Measurements from ENCODE around the gene ANXA3. TPM values are rescaled to one million over a fixed set of nuclear protein-coding genes. Genes with fewer than 3 reads are reported as not detected.
"Not testable (repeated sequence)": the region's sequence is repeated elsewhere in the genome, so short reads cannot be mapped to it uniquely, and the experiment has no call there.

ANXA3 gene
- total RNA-seq, 3 donors from 2014 or later: 37.6 to 170 (median 95.7) TPM

DNA sequence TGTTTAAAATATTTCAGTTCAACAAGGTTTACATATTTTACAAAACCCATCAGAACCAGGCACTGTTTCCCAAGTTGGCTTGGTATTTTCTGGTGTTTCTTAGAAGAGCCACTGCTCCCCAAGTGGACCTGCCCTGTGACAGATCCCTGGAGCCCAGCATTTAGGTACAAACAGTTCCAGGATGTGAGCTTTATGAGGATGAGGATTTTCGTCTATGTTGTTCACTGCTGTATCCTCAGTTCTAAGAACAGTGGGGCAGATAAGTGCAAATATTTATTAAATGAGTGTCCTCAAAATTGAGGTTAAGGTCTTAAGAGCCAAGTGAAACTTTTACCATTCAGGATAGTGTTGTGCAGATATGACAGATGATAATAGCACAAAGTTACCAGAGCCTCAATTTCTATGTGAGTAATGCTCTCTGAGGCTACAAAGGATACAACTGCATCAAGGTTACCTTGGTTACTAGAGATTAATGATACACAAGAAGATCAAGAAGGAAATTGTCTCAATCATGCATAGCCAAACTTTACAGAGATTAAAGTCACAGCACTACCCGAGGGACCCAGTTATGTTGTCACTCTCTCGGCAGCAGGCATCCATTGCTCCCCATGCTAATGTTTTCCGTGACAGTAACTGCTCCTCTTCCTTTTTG, 37.5 kb downstream of the ANXA3 start:
- no peak overlapping the region for H3K4me3 ChIP-seq
- intact Hi-C loops (cut with DNase I; ENCODE audit: low total_unique reads): no loop called here

DNA sequence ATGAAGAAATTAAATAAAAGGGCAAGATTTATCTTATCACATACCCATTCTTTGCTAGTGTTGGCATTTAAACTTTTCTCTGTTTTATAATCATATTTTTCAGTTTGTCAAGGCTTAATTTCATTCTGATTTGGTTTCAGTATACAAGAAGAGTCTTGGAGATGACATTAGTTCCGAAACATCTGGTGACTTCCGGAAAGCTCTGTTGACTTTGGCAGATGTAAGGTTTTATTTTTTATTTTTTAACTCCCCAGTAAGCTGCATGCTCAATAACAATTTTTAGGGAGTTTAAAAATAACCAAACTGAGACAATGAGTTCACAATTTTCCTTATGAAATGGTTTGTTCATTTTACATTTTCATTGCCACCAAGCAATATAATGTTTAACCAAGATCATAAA, 39.8 kb downstream of the ANXA3 start:
- Histone ChIP-seq H3K4me1 (no peaks in the 10 kb centered on the region), H3K9me3 (no peaks in the 10 kb centered on the region), H3K27me3 (no peaks in the 10 kb centered on the region), H3K4me3 (no peak overlapping the region), H3K36me3 (no peaks in the 10 kb centered on the region), H3K27ac (no peak overlapping the region)
- intact Hi-C loops (cut with DNase I; ENCODE audit: low total_unique reads): no loop called here
- no peak for TF ChIP-seq POLR2AphosphoS5 (IDR thresholded peaks at IDR 0.05)
- no peak for TF ChIP-seq POLR2A (IDR thresholded peaks at IDR 0.05)
- TF ChIP-seq, protein P1, sequence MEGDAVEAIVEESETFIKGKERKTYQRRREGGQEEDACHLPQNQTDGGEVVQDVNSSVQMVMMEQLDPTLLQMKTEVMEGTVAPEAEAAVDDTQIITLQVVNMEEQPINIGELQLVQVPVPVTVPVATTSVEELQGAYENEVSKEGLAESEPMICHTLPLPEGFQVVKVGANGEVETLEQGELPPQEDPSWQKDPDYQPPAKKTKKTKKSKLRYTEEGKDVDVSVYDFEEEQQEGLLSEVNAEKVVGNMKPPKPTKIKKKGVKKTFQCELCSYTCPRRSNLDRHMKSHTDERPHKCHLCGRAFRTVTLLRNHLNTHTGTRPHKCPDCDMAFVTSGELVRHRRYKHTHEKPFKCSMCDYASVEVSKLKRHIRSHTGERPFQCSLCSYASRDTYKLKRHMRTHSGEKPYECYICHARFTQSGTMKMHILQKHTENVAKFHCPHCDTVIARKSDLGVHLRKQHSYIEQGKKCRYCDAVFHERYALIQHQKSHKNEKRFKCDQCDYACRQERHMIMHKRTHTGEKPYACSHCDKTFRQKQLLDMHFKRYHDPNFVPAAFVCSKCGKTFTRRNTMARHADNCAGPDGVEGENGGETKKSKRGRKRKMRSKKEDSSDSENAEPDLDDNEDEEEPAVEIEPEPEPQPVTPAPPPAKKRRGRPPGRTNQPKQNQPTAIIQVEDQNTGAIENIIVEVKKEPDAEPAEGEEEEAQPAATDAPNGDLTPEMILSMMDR (IDR thresholded peaks at IDR 0.05): no peak
- no peak for DNase-seq (ENCODE audit: low spot score in 2 of 2)

More for the DNA sequence above, 37.5 kb downstream of the ANXA3 start:
- no peak overlapping the region for H3K27ac ChIP-seq
- H3K36me3 ChIP-seq: no peaks in the 10 kb centered on the region
- no peaks in the 10 kb centered on the region for H3K9me3 ChIP-seq
- TF ChIP-seq POLR2AphosphoS5 (IDR thresholded peaks at IDR 0.05): no peak
- TF ChIP-seq, protein P1 (IDR thresholded peaks at IDR 0.05): no peak
- no peak for TF ChIP-seq POLR2A (IDR thresholded peaks at IDR 0.05)
- H3K4me1 ChIP-seq: no peaks in the 10 kb centered on the region
- no peaks in the 10 kb centered on the region for H3K27me3 ChIP-seq
- DNase-seq (ENCODE audit: low spot score in 2 of 2): no peak

DNA sequence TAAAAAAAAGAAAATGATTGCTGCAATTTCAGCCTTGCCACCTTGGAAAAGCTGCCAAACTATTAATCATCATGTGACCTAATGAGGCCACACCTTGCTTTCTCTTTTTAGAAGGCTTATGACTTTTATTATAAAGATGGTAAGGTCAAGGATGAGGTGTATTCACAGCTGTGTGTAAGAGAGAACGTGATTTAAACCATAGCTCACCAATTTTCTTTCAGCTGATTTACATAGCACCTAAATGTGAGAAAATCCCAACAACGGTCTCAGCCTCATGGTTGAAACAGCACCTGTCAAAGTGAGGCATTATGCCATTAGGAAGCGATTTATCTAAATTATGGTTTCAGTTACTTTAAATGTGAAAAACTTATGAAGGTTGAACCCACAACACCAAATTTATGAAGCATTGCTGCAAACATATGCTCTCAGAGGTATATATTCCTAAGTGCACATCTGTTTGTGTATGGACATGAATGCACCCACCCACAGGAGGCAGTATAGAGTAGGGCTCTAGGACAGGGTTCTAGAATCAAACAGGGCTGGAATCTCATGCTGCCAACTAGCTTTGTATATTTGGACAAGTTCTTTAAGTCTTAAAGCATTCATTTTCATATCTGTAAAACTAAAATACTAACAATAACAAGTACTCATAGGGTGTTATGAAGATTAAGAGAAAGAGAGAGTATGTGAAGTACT, 40.7 kb downstream of the ANXA3 start:
- H3K27ac ChIP-seq: no peak overlapping the region

DNA sequence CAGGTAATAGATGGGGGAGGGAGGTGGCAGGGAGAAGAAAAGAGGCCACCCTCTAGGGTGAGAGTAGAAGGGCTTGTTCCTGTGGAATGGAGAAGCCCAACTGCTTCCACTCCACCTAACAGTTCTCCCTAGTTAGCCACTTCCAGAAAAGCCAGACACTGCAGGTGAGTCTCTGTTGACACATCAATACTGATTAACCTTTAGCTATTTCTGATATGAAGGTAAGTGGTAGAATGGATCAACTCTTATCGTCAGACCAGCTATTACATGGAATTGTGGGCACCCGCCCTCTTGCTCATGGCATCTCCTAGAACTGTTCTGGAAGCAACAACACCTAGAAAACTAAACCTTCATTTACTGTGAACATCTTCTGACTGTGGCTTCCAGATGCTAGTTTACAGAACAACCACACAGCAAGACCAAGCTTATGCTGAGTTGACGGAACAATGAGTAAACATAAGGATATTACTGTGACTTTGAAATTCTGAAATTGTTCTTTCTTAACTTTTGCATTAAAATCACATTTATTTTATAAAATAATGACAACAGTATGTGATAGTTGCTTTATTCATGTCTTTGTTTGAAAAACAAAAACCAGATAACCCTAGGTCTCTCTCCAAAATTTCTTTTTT, 44.7 kb downstream of the ANXA3 start:
- Histone ChIP-seq H3K4me3 (no peak overlapping the region), H3K27ac (no peak overlapping the region), H3K36me3 (no peaks in the 10 kb centered on the region), H3K27me3 (no peaks in the 10 kb centered on the region), H3K9me3 (no peaks in the 10 kb centered on the region), H3K4me1 (peaks cover 0 to 5% of the 10 kb centered on the region in 2 donors)
- TF ChIP-seq POLR2AphosphoS5 (IDR thresholded peaks at IDR 0.05) (no peak), POLR2A (IDR thresholded peaks at IDR 0.05) (no peak)
- TF ChIP-seq, protein P1 (IDR thresholded peaks at IDR 0.05): no peak
- DNase-seq (ENCODE audit: low spot score in 2 of 2): no peak
- intact Hi-C loops (cut with DNase I; ENCODE audit: low total_unique reads): no loop called here

More for the DNA sequence above, 40.7 kb downstream of the ANXA3 start:
- no peaks in the 10 kb centered on the region for H3K27me3 ChIP-seq
- H3K36me3 ChIP-seq: no peaks in the 10 kb centered on the region
- H3K9me3 ChIP-seq: no peaks in the 10 kb centered on the region
- intact Hi-C loops (cut with DNase I; ENCODE audit: low total_unique reads): no loop called here
- TF ChIP-seq POLR2A (IDR thresholded peaks at IDR 0.05): no peak
- no peak for TF ChIP-seq POLR2AphosphoS5 (IDR thresholded peaks at IDR 0.05)
- H3K4me3 ChIP-seq: no peak overlapping the region
- no peaks in the 10 kb centered on the region for H3K4me1 ChIP-seq
- no peak for DNase-seq (ENCODE audit: low spot score in 2 of 2)

DNA sequence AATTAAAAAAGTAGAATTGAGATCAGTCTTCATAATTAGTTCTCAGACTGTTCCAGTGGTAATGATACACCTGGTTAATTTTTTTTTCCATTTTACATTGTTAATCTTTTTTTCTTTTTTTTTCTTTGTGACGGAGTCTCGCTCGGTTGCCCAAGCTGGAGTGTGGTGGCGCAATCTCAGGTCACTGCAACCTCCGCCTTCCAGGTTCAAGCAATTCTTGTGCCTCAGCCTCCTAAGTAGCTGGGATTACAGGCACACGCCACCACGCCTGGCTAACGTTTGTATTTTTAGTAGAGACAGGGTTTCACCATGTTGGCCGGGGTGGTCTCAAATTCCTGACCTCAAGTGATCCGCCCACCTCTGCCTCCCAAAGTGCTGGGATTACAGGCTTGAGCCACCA, 46.9 kb downstream of the ANXA3 start:
- H3K36me3 ChIP-seq; DNase-seq (ENCODE audit: low spot score in 2 of 2); H3K27me3 ChIP-seq; H3K9me3 ChIP-seq; H3K27ac ChIP-seq; intact Hi-C loops (cut with DNase I; ENCODE audit: low total_unique reads); H3K4me1 ChIP-seq; H3K4me3 ChIP-seq: not testable (repeated sequence)

DNA sequence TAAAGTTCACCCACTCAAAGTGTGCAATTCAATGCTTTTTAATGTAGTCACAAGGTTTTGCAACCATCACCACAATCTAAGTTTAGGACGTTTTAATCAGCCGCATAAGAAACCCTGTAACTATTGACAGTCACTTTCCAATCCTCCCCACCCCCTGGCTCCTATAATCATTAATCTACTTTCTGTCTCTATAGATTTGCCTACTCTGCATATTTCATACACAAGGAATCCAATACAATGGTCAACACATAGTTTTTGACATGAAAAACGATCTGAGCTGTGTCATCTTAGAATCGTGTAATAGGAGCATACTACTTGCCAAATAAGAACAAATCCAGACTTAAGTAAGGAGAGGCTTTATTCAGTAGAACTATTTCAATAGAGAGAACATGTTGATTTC, 47.6 kb downstream of the ANXA3 start:
- TF ChIP-seq POLR2AphosphoS5 (IDR thresholded peaks at IDR 0.05) (no peak), POLR2A (IDR thresholded peaks at IDR 0.05) (no peak)
- TF ChIP-seq, protein P1 (IDR thresholded peaks at IDR 0.05): no peak
- DNase-seq (ENCODE audit: low spot score in 2 of 2): no peak
- no peaks in the 10 kb centered on the region for H3K9me3 ChIP-seq
- H3K27ac ChIP-seq: no peak overlapping the region
- H3K27me3 ChIP-seq: no peaks in the 10 kb centered on the region
- peaks cover 0 to 6% of the 10 kb centered on the region in 2 donors for H3K4me1 ChIP-seq
- intact Hi-C loops (cut with DNase I; ENCODE audit: low total_unique reads): no loop called here
- peaks cover 4% of the 10 kb centered on the region for H3K36me3 ChIP-seq
- no peak overlapping the region for H3K4me3 ChIP-seq

Measured in breast epithelium (tissue), 4 donors.